GM19395 (cell line): Measurements from ENCODE around the gene GSTM1.

ENCODE experiments used
- ATAC-seq: cut with Tn5 transposase; IDR thresholded peaks from one replicate; pipeline ENCODE4 v1.9.1; 2021; ENCODE audit warnings: mild to moderate bottlenecking, moderate library complexity; ENCODE audit not compliant: unreplicated experiment

The GSTM1 gene

GRCh38 chr1:109687641-109688499 lies at the start of gene GSTM1:
TSS of gene GSTM1 (plus strand) at chr1:109687817. CDS start at chr1:109687874, 57 bp downstream.
- peak; percentile 94 for ATAC-seq

GRCh38 chr1:109639063-109639840 lies 48.4 kb upstream of the GSTM1 start:
- no peak for ATAC-seq

GRCh38 chr1:109639841-109640184 lies 47.8 kb upstream of the GSTM1 start:
- no peak for ATAC-seq

GRCh38 chr1:109640285-109640865 lies 47.2 kb upstream of the GSTM1 start:
- peak; percentile 80 for ATAC-seq

GRCh38 chr1:109641078-109641740 lies 46.4 kb upstream of the GSTM1 start:
- ATAC-seq, result no peak

- no peak for ATAC-seq
Observed at GRCh38 chr1:109641861-109642260, 45.8 kb upstream of the GSTM1 start.

- no peak for ATAC-seq
Observed at GRCh38 chr1:109642626-109643025, 45.0 kb upstream of the GSTM1 start.

- ATAC-seq, result peak; percentile 92
Observed at GRCh38 chr1:109643385-109644230, 44.0 kb upstream of the GSTM1 start.

- no peak for ATAC-seq
Observed at GRCh38 chr1:109644670-109645069, 42.9 kb upstream of the GSTM1 start.

- ATAC-seq, result no peak
Observed at GRCh38 chr1:109649491-109649914, 38.1 kb upstream of the GSTM1 start.

GRCh38 chr1:109650609-109651008 lies 37.0 kb upstream of the GSTM1 start:
- no peak for ATAC-seq

- no peak for ATAC-seq
Observed at GRCh38 chr1:109652402-109652801, 35.2 kb upstream of the GSTM1 start.

GRCh38 chr1:109653306-109653705 lies 34.3 kb upstream of the GSTM1 start:
- no peak for ATAC-seq

- no peak for ATAC-seq
Observed at GRCh38 chr1:109654519-109654918, 33.1 kb upstream of the GSTM1 start.

- peak; percentile 98 for ATAC-seq
Observed at GRCh38 chr1:109655615-109656519, 31.8 kb upstream of the GSTM1 start, which contains the start of gene GSTM4. TSS of gene GSTM4 (plus strand) at chr1:109656099. CDS start at chr1:109656390, 291 bp downstream.

- ATAC-seq, result no peak
Observed at GRCh38 chr1:109657395-109657794, 30.2 kb upstream of the GSTM1 start.

GRCh38 chr1:109657970-109658369 lies 29.6 kb upstream of the GSTM1 start:
- ATAC-seq, result no peak

GRCh38 chr1:109658533-109659042 lies 29.0 kb upstream of the GSTM1 start:
- no peak for ATAC-seq

- ATAC-seq, result no peak
Observed at GRCh38 chr1:109659145-109659544, 28.5 kb upstream of the GSTM1 start.
